SK-N-SH treated with all-trans-retinoic acid at 6 μM for 48 hours (cell line): ENCODE measurements around the gene SSU72.

Source experiments
- ATAC-seq: fragments of 200-7000 bp; cut with Tn5 transposase; 3 replicates; pipeline ENCODE4 v1.9.1; 2020; ENCODE audit warnings: mild to moderate bottlenecking, moderate library complexity
- ARNTL ChIP-seq: fragments of 450-650 bp; formaldehyde crosslinking; IDR thresholded peaks from 2 replicates; pipeline ENCODE4 v1.5.0; 2020; ENCODE audit warnings: low read depth, mild to moderate bottlenecking, moderate library complexity, borderline replicate concordance
- BACH2 ChIP-seq: fragments of 250-450 bp; sonication (Bioruptor Pico); IDR thresholded peaks from 2 replicates; pipeline ENCODE4 v1.9.0; 2021; ENCODE audit warnings: mild to moderate bottlenecking, borderline replicate concordance
- CREB5 ChIP-seq: fragments of 250-450 bp; sonication (Bioruptor Pico); IDR thresholded peaks from 2 replicates; pipeline ENCODE4 v1.5.1; 2020; ENCODE audit warnings: low read depth, mild to moderate bottlenecking, moderate library complexity
- CSDC2 ChIP-seq: fragments of 250-450 bp; sonication (Bioruptor Pico); IDR thresholded peaks from 2 replicates; pipeline ENCODE4 v1.5.0; 2020; ENCODE audit warnings: mild to moderate bottlenecking, moderate library complexity
- CSRNP3 ChIP-seq: fragments of 250-450 bp; sonication (Bioruptor Pico); IDR thresholded peaks from 2 replicates; pipeline ENCODE4 v1.5.1; 2021; ENCODE audit warnings: mild to moderate bottlenecking, moderate library complexity
- ESRRG ChIP-seq: fragments of 250-450 bp; sonication (Bioruptor Pico); IDR thresholded peaks from 2 replicates; pipeline ENCODE4 v1.6.1; 2021; ENCODE audit warnings: mild to moderate bottlenecking
- ISL1 ChIP-seq: fragments of 250-450 bp; sonication (Bioruptor Pico); IDR thresholded peaks from 2 replicates; pipeline ENCODE4 v2.1.2; 2022; ENCODE audit warnings: mild to moderate bottlenecking, moderate library complexity
- OSR1 ChIP-seq: fragments of 250-450 bp; sonication (Bioruptor Pico); IDR thresholded peaks from 2 replicates; pipeline ENCODE4 v1.8.0; 2022; ENCODE audit warnings: moderate library complexity, mild to moderate bottlenecking, inconsistent platforms
- PATZ1 ChIP-seq: fragments of 250-450 bp; sonication (Bioruptor Pico); IDR thresholded peaks from 2 replicates; pipeline ENCODE4 v1.8.0; 2020; ENCODE audit warnings: mild to moderate bottlenecking, moderate library complexity, borderline replicate concordance
- POU6F1 ChIP-seq: fragments of 250-450 bp; sonication (Bioruptor Pico); IDR thresholded peaks from 2 replicates; pipeline ENCODE4 v1.8.0; 2021; ENCODE audit warnings: low read depth, mild to moderate bottlenecking, moderate library complexity, borderline replicate concordance
- PPARA ChIP-seq: fragments of 250-450 bp; sonication (Bioruptor Pico); IDR thresholded peaks from 2 replicates; pipeline ENCODE4 v1.5.0; 2020; ENCODE audit warnings: mild to moderate bottlenecking, borderline replicate concordance
- RARB ChIP-seq: fragments of 250-450 bp; sonication (Bioruptor Pico); IDR thresholded peaks from 2 replicates; pipeline ENCODE4 v1.8.0; 2021; ENCODE audit warnings: mild to moderate bottlenecking, moderate library complexity
- SNAI2 ChIP-seq: fragments of 250-450 bp; sonication (Bioruptor Pico); IDR thresholded peaks from 2 replicates; pipeline ENCODE4 v1.5.0; 2020; ENCODE audit warnings: mild to moderate bottlenecking, moderate library complexity
- TCF4 ChIP-seq: fragments of 250-450 bp; sonication (Bioruptor Pico); IDR thresholded peaks from 2 replicates; pipeline ENCODE4 v1.8.0; 2021; ENCODE audit warnings: mild to moderate bottlenecking, moderate library complexity, borderline replicate concordance
- TOX ChIP-seq: fragments of 250-450 bp; sonication (Bioruptor Pico); IDR thresholded peaks from 2 replicates; pipeline ENCODE4 v1.8.0; 2021; ENCODE audit warnings: mild to moderate bottlenecking, moderate library complexity, borderline replicate concordance
- TSHZ2 ChIP-seq: fragments of 250-450 bp; sonication (Bioruptor Pico); IDR thresholded peaks from 2 replicates; pipeline ENCODE4 v1.5.0; 2020; ENCODE audit warnings: mild to moderate bottlenecking, moderate library complexity
- ZC3H10 ChIP-seq: fragments of 250-450 bp; sonication (Bioruptor Pico); IDR thresholded peaks from 2 replicates; pipeline ENCODE4 v1.5.1; 2021; ENCODE audit warnings: mild to moderate bottlenecking, moderate library complexity
- ZFP3 ChIP-seq: fragments of 250-450 bp; sonication (Bioruptor Pico); IDR thresholded peaks from 2 replicates; pipeline ENCODE4 v1.5.0; 2020; ENCODE audit warnings: mild to moderate bottlenecking, moderate library complexity
- ZFP30 ChIP-seq: fragments of 450-650 bp; formaldehyde crosslinking; IDR thresholded peaks from 2 replicates; pipeline ENCODE4 v1.5.0; 2022; ENCODE audit warnings: mild to moderate bottlenecking, moderate library complexity
- ZNF565 ChIP-seq: fragments of 450-650 bp; formaldehyde crosslinking; conservative IDR thresholded peaks from 2 replicates; pipeline ENCODE4 v1.5.0; 2020; ENCODE audit warnings: low read depth, mild to moderate bottlenecking, moderate library complexity
- ZNF70 ChIP-seq: fragments of 450-650 bp; formaldehyde crosslinking; IDR thresholded peaks from 2 replicates; pipeline ENCODE4 v1.5.0; 2020; ENCODE audit warnings: mild to moderate bottlenecking, moderate library complexity
- ZNF8 ChIP-seq: fragments of 450-650 bp; formaldehyde crosslinking; IDR thresholded peaks from 2 replicates; pipeline ENCODE4 v1.5.0; 2020; ENCODE audit warnings: mild to moderate bottlenecking, moderate library complexity

SSU72 gene

GRCh38 chr1:1577367-1578011 is 2.8 kb upstream of the SSU72 start:
- TF ChIP-seq CREB5: no peak
- no peak for TF ChIP-seq BACH2
- no peak for TF ChIP-seq ESRRG
- no peak for TF ChIP-seq TOX (CRISPR knock-in tag)
- no peak for TF ChIP-seq ZNF70 (CRISPR knock-in tag)
- no peak for TF ChIP-seq ZNF8
- no peak for TF ChIP-seq ISL1 (CRISPR knock-in tag)
- TF ChIP-seq SNAI2 (CRISPR knock-in tag): no peak
- TF ChIP-seq ZFP30 (CRISPR knock-in tag): no peak
- TF ChIP-seq ZNF565: no peak
- no peak for TF ChIP-seq RARB (CRISPR knock-in tag)
- TF ChIP-seq POU6F1 (CRISPR knock-in tag): no peak
- TF ChIP-seq PATZ1 (CRISPR knock-in tag): no peak
- TF ChIP-seq PPARA (CRISPR knock-in tag): no peak
- no peak for TF ChIP-seq ZFP3 (CRISPR knock-in tag)
- no peak for TF ChIP-seq CSRNP3 (CRISPR knock-in tag)
- TF ChIP-seq OSR1: no peak
- ATAC-seq: no peak

GRCh38 chr1:1573843-1574720 is 581 bp downstream of the SSU72 start:
- ATAC-seq: peak; percentile 73
- TF ChIP-seq ZNF565: no peak
- TF ChIP-seq SNAI2 (CRISPR knock-in tag): no peak
- TF ChIP-seq ZNF8: no peak
- no peak for TF ChIP-seq ESRRG
- no peak for TF ChIP-seq POU6F1 (CRISPR knock-in tag)
- no peak for TF ChIP-seq ARNTL (CRISPR knock-in tag)
- TF ChIP-seq, all 23 proteins: peak for 0

- TF ChIP-seq TSHZ2 (CRISPR knock-in tag) (no peak), ZNF565 (no peak), PPARA (CRISPR knock-in tag) (no peak), TCF4 (CRISPR knock-in tag) (no peak), SNAI2 (CRISPR knock-in tag) (no peak), CSDC2 (CRISPR knock-in tag) (no peak), ZFP30 (CRISPR knock-in tag) (no peak), ZNF8 (no peak), PATZ1 (CRISPR knock-in tag) (no peak), ARNTL (CRISPR knock-in tag) (no peak), ESRRG (no peak), ZNF70 (CRISPR knock-in tag) (no peak), ZC3H10 (CRISPR knock-in tag) (no peak)
- no peak for ATAC-seq
Measured at GRCh38 chr1:1569341-1569740, 5.3 kb downstream of the SSU72 start.
